Stimulated activated CD4-positive, alpha-beta T cell treated with anti-CD3 and anti-CD28 coated beads, Interleukin-15, amount 100 ng/mL, for 48 hours (primary cell): ENCODE results near the gene CACNA1S.

Experiments
- DNase-seq, 2 donors: peaks; one replicate each; pipeline ENCODE4 v3.0.0-alpha.2; 2020; ENCODE audit warnings: low read depth in 2 of 2

Gene CACNA1S

GRCh38 chr1:201093561-201093960 is 18.7 kb downstream of the CACNA1S start:
- DNase-seq = no peak

- DNase-seq = no peak
These were observed 19.5 kb downstream of the CACNA1S start for GRCh38 chr1:201092738-201093137.

DNA sequence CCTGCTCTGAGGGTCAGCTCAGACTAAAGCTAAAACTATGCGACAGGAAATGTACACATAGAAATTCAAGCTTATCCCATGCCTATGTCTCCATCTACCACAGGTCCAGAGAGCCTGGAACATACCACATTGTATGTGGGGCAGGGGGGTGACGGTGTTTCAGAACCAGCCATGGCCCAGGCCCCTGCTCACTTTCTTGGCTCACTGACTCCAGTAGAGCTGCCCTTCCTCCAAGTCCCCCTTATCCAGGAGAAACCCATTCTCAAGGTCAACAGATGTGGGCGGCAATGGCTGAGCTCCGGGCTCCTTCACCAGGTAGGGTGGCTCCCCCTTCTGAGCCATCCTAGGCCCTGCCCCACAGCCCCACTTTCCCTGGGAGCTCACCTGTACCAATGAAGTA is 21.0 kb downstream of the CACNA1S start:
- no peak for DNase-seq

GRCh38 chr1:201090541-201090940 is 21.7 kb downstream of the CACNA1S start:
- no peak for DNase-seq

DNA sequence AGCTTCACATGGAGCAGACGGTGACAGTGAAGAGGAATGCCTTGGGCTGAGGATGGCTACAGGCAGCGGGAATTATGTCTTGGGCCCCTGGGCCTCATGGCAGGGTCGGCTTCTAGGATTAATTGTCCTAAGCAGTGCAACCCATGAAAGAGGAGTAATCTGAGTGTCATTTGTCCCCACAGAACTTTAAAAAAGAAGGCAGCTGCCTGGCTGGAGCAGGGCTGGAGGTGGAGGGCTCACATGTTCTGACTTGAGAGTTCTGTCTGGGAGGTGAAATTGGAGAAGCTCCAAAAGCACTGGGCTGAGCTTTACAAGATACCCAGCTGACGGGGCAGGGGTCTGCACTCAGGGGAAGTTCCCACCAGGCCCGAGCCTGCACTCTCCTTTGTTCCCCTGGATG is 22.6 kb downstream of the CACNA1S start:
- DNase-seq = no peak

GRCh38 chr1:201088901-201089525 is 23.2 kb downstream of the CACNA1S start:
- DNase-seq = no peak

DNA sequence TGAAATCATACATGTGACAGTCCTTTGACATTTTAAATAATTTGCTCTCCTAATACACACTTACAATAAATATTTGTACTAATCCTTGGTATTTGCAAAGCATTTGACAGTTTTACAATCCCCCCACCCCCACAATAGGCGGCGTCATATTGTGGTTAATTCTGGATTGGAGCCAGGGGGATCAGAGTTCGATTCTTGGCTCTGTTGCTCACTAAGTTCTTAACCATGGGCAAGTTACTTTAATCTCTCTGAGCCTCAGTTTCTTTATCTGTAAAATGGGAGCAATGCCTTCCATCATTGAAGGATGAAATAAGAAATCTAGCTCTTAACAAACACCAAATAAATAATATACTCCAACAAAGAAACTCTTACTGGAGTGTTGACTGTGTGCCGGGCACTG is 23.8 kb downstream of the CACNA1S start:
- DNase-seq = no peak

GRCh38 chr1:201085902-201086735 is 26.1 kb downstream of the CACNA1S start:
- DNase-seq = peak in 1 of 2 donors; percentile 24

DNA sequence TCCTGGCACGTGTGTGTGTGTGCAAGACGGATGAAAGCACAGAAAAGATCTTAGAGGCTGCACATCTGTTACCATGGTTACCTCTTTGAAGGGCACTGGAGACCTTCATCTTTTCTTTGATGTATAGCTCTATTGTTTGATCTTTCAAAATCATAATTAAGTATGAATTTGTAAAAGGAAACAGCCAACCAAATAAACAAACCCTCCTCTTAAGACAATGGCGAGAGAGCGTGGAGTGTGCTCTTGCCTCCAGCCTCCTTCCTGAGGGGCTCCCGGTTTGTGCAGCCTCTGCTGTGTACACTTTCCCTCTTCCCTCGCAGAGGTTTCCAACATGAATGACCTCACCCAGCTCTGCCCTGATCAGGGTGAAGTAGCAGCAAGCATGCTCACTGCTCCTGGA is 27.9 kb downstream of the CACNA1S start:
- DNase-seq = no peak

DNA sequence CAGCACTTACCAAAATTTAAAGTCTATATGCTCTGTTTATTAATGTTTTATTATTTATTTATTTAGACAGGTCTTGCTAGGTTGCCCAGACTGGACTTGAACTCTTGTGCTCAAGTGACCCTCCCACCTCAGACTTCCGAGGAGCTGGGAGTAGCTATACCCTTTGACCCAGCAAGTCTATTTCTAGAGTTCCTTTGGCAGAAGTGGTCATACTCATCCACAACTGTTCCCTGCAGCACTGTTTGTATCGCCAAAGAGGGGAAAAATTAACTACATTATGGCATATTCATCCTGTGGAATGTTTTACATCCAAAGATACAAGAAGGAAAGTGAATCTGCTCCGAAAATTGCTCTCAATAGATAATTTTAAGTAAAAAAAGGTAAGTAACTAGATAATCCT is 28.5 kb downstream of the CACNA1S start:
- DNase-seq = no peak

- no peak for DNase-seq
These were observed 32.1 kb downstream of the CACNA1S start for GRCh38 chr1:201080135-201080534.

DNA sequence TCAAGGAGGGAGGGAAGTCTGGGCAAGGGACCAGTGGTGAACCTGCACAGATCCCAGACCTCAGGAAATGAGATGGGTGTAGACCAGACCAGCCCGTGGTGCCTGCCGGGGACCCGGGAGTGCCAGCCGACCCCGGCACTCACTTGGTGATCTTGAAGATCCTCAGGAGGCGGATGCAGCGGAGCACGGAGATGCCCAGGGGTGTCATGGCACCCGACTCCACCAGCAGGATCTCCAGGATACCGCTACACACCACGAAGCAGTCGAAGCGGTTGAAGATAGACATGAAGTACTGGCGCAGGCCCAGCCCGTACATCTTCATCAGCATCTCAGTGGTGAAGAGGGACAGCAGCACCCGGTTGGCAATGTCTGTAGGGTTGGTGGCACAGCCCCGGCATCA is 34.5 kb downstream of the CACNA1S start:
- no peak for DNase-seq

DNA sequence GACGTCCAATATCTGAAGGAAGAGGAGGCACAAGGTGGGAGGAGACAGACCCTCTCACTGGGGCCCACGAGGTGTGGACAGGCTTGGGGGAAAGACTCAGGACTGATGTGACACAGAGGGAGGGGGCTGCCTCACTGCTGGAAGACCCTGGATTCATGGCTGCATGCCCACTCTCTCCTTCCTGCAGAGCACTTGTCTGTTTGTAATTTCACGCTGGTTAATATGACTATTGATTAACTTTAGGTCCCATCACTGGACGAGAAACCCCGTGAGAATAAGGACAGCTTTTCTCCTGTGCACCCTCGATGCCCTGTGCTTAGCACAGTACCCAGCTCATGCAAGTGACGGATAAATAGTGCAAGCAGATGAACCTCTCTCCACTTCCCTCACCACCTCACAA is 35.1 kb downstream of the CACNA1S start:
- DNase-seq = no peak

- DNase-seq = no peak
These were observed 36.1 kb downstream of the CACNA1S start for GRCh38 chr1:201076092-201076491.

GRCh38 chr1:201074018-201074417 is 38.2 kb downstream of the CACNA1S start:
- DNase-seq = no peak

- DNase-seq = no peak
These were observed 39.3 kb downstream of the CACNA1S start for GRCh38 chr1:201072922-201073321.

- DNase-seq = no peak
These were observed 40.1 kb downstream of the CACNA1S start for GRCh38 chr1:201072149-201072548.

GRCh38 chr1:201069636-201070035 is 42.6 kb downstream of the CACNA1S start:
- no peak for DNase-seq

DNA sequence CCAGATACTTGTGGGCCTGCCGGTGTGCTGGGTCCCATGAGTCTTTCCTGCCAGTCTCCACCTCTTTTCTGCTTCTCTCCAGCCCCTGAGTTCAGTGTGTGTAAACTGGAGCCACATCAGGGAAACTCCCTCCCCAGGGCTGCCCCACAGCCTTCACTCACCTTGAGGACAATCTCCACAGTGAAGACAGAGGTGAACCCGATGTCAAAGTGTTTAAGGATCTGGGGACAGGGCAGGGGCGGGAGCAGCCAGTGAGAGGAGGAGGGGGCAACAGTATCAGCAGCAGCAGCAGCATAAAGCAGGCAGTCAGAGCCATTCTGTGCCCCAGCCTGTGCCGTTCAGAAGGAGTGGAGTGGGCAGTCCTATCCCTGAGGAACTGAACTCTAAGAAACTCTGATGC is 43.2 kb downstream of the CACNA1S start:
- no peak for DNase-seq

GRCh38 chr1:201066986-201067385 is 45.2 kb downstream of the CACNA1S start:
- DNase-seq = no peak

DNA sequence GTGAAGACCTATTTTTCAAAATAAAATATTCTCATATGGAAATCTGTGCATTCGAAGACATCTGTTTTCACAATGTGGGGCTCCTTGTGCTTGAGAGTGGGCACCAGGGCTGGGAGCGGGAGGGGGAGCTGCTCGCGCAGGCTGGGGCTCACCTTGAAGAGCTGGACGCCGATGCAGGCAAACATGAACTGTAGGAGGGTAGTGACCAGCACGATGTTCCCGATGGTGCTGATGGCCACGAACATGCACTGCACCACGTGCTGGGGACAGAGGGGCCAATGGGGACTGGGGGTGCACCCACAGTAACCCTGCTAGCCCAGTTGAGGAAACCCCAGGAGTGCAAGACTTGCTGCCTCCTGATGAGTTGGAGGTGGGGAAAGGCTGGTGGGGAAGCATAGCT is 46.5 kb downstream of the CACNA1S start:
- no peak for DNase-seq

DNA sequence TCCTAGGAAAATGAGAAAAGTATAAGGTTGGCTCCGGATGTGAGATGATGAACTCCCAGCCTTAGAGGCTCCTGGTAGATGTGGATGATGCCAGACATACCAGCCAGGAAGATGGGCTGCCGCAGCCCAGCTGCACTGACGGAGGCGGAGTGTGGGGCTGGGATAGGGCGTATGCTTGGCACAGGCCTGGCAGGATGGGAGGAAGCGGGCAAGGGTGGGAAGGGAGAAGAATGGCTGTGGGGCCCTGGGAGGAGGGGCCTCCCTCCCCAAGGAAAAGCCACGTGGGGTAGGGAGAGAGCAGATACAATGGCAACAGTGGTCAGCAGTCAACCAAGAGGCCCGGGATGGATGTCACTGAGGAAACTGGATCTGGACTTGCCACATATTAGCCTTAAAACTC is 47.4 kb downstream of the CACNA1S start:
- no peak for DNase-seq

- DNase-seq = no peak
These were observed 49.1 kb downstream of the CACNA1S start for GRCh38 chr1:201063145-201063544.
